Activated CD4-positive, CD25-positive, alpha-beta regulatory T cell (primary cell): ENCODE measurements around the gene LILRB3.
"Not testable (repeated sequence)": the region's sequence is repeated elsewhere in the genome, so short reads cannot be mapped to it uniquely, and the experiment has no call there.

Source experiments
- DNase-seq, 4 experiments: peaks; one replicate each; lab custom pipeline; 2025; lab: John Stamatoyannopoulos, UW

LILRB3 gene

DNA sequence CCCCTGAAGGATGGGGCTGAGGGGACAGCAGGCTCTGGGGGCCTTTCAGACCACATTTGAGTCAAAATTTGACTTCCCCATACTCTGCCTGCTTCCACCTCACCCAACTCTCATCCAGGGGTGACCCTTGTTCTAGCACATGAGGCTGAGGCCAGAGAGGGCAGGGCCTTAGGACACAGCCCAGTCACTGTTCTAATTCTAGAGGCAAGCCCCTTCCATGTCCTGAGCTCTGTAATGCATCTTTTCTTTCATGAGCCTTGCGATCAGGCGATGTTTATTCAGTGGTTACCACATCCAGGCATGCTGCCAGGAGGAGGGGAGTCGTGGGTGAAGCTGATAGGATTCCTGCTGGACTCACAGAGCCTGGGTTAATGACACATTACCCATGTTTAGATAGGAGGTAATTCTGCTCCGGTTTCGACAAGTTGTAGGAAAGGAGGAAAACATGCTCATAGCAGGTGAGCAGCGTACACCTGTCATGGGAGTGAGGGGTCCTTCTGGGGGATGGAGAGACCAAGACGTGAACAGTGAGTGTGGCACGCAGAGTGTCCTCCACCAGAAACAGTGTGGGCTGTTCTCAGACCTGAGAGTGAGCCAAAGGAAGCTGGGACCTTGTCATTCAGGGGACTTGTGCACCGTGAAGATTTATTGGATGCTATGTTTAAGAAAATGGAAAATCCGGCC is 12.9 kb downstream of the LILRB3 start:
- no peak for DNase-seq

DNA sequence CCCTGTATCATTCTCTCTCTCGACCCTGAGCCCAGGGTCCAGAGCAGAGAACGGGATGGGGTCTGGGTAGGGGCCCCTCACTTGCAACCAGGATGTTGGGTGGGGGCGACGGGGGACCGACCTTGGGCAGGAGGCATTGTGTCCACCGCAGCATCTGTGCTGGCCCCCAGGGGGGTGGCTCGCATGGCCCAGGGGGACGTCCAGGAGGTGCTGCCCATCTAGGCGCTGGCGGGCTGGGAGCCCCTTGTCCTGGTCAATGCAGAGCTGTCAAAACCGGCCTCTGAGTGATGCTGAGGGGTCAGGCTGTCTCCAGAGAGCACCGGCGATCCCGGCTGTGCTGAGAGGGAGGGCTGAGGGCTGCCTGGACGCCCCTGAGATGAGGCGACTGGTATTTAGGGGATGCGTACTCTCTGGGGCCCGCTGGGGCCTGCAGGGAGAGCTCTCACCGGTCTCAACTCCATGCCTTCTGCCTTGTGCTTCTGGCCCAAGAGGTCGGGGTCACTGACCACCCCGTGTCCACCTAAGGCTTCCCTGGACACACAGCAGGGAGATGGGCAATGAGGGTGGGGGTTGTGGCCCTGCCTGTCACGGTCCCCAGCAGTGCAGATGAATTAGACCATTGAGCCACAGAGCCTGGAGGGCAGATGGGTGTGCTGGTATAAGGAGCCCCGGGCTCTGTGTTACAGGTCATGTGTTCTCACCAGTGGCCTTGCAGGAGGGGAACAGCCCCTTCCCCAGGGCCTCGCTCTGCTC is 13.6 kb downstream of the LILRB3 start:
- DNase-seq = no peak

DNA sequence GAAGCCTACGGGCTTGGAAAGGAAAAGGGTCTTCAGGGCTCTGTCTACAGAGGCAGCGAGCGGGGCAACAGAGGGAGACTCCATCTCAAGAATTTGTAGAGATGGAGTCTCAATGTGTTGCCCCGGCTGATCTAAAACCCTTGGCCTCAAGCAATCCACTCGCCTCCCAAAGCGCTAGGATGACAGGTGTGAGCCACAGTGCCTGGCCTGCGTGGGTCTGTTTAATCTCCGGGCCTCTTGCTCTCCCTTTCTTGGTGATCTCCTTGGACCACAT is 14.1 kb downstream of the LILRB3 start:
- no peak for DNase-seq

DNA sequence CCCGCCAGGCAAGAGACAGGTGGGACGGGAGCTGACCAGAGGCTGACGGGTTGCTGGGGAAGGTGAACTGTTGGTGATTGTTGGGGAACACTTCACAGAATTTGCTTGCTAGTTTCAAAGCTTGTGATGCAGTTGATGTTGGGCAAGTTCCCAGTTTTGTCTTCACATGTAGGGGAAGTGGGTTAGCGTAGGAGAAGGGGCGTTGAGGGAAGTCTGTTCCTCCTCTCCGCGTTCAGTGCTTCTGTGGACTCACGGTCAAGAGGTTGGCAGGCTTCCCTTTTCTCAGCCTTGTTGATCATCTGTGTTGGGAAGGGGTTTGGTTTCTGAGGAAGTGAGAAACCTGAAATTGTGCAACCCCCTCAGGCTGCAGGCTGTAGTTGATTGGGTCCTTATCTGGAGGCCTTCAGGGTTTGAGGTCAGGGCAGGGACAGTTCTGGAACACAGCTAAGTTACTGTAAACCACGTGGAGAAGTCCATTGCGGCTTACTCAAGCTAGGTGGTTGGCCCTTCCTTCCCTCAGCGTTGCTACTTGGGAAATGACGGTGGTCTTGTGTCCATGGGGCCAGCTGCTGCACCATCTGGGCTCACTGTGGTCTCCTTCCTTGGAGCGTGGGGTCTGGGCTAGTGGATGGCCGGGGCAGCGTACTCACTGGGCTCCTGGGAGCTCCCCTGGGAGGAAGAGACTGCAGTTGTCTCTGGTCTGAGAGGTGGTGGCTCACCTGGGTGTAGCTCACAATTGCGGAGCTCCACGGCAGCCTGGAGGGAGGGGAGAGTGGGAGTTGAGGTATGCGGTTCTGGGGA is 14.6 kb downstream of the LILRB3 start:
- DNase-seq = no peak

DNA sequence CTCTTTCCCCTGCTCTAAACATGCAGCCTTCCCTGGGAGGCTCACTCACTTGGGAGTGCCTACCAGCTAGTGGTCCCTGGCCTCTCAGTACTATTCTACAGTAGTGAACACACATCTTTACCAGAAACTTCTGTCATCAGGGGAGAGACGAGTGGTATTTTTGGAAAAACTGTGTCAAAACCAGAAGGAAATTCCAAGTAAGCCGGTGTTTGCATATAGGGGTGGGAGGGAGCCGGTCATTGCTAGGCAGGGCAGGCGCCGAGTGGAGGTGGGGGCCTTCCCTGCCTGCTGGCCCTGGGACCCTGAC is 15.2 kb downstream of the LILRB3 start:
- no peak for DNase-seq

DNA sequence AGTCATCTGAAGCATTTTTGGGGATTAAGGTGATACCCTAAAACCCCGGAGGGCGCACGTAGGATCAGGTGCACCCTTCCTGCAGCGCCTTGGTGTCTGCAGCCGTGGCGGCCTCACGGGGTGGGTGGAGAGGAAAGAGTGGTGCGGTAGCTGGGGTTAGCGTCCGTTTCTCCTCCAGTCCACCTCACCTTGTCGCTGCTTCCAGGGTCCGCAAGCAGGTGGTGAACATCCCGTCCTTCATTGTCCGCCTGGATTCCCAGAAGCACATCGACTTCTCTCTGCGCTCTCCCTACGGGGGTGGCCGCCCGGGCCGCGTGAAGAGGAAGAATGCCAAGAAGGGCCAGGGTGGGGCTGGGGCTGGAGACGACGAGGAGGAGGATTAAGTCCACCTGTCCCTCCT is 15.6 kb downstream of the LILRB3 start:
- DNase-seq = not testable (repeated sequence)

DNA sequence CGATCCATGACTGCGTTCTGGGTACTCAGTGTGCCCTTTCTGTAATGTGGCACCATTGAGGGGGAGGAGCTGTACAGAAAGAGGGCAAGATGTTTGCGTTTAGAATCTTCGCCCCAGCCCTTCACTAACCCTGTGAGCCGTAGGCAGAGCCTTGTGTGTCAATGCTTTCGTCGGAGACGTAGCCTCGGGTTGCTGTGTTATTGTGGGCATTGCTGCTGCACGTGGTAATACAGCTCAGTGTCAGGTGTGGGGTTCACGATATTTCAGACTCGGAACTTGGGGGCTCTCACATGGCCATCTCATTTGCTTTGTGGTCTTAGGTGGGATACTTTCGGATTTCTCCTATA is 16.0 kb downstream of the LILRB3 start:
- no peak for DNase-seq

DNA sequence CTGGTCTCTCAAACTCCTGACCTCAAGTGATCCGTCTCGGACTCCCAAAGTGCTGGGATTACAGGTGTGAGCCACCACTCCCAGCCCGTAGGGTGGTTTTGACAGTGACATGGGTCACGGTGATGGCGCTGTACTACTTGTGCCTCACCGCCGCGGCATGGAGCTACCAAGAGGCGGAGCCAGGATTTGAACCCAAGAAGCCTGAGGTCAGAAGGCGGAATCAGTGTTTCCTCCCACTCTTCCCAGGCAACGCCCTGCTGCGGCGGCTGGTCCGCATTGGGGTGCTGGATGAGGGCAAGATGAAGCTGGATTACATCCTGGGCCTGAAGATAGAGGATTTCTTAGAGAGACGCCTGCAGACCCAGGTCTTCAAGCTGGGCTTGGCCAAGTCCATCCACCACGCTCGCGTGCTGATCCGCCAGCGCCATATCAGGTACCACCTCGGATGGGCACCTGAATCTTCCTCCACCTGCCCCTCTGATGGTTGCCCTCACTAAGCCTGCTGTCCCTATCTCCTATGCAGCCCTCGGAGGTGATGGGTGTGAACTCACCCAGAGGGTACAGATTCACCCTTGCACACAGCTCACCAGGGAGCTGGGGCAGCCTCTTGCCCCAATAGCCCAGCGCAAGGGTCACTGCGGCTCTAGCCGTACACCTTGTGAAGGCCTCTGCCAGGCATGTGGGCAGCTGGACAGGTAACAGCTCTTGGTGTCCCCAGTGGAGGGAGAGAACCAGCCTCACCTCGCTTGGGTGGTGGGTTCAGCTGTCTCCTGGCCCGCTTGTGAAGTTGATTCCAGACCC is 16.6 kb downstream of the LILRB3 start:
- DNase-seq = no peak

DNA sequence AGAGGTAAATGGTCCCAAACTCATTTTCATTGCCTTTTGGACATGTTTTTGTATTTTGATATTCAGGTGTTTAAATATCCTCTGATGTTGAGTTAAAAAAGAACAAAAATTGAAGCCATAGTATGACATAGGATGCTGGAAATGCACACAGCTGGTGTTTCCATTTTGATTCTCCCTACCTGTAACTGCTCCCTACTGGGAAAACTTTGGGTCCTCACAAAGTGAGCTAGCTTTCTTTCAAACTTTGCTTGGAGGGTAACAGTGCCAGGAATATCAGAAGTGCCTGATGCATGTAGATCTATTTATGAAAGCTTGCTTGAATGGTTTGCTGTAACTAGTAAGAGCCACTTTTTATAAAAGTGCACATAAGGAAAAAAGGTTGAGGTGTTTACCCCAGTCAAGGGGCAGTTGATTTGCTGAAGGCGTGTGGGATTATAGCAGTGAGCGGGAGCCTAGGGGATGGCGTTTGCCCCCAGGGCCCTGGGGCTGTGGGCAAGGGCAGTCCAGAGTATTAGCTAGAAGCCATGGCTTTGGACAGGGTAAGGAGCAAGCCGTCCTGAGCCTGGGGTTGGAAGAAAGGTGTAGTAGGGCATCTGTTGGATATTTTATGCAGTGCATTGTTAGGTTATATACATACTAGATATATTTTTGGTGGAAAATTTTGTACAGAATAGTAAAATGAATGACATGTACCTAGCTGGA is 17.9 kb downstream of the LILRB3 start:
- no peak for DNase-seq

DNA sequence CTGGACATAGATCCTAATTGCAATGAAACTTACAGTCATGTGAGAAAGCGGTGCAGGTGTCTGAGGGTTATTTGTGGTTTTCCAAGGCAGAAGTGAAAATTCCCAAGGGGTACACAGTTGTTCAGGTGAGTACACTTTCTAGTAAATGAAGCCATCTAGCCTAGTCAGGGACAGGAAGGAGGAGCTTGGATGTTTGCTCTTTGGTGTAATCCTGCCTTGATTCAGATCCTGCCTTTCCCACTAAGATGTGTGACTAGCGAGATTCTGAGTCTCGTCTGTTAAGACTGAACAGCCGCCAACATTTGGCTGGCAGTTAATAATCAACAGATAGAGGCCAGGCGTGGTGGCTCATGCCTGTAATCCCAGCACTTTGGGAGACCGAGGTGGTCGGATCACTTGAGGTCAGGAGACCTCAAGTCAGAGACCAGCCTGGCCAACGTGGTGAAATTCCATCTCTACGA is 19.6 kb downstream of the LILRB3 start:
- no peak for DNase-seq

DNA sequence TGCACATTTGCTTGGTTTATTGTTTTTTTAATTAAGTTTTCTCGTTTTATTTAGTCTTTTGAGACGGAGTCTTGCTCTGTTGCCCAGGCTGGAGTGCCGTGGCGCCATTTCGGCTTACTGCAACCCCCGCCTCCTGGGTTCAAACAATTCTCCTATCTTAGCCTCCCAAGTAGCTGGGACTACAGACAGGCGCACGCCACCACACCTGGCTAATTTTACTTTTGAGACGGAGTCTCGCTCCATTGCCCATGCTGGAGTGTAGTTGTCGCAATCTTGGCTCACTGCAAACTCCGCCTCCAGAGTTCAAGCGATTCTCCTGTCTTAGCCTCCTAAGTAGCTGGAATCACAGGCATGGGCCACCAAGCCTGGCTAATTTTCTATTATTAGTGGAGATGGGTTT is 20.8 kb downstream of the LILRB3 start:
- DNase-seq = no peak

DNA sequence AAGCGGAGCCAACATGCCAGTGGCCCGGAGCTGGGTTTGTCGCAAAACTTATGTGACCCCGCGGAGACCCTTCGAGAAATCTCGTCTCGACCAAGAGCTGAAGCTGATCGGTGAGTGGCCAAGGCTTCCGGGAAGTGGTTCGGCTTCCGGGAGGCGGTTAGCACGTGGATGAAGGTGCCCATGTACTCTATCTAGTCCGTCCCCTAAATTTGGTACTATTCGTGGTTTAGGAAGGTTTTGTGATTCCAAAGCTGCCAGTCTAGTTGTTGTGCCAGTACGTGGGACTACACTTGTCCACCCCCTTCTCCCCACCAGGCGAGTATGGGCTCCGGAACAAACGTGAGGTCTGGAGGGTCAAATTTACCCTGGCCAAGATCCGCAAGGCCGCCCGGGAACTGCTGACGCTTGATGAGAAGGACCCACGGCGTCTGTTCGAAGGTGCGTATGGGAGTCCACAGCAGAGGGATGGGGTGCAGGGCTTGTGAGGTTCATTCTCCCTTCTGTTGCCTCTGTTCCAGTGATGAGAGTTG is 21.6 kb downstream of the LILRB3 start:
- no peak for DNase-seq

DNA sequence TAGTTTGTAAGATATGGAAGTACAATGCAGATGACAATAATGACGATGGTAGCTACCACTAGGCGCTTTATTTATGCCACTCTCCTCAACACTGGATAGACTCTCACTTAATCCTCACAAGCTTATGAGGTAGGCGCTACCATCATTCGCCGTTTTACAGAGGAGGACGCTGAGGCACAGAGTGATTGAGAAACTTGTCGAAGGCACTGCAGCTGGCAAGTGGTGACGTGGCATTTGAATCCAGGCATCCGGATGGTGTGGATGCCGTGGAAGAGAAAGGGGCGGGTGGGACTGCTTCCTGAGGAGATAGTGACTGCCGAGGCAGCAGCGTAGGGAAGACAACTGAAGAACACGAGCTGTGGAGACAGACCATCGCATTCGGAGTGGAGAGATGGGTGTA is 23.4 kb downstream of the LILRB3 start:
- DNase-seq = no peak

DNA sequence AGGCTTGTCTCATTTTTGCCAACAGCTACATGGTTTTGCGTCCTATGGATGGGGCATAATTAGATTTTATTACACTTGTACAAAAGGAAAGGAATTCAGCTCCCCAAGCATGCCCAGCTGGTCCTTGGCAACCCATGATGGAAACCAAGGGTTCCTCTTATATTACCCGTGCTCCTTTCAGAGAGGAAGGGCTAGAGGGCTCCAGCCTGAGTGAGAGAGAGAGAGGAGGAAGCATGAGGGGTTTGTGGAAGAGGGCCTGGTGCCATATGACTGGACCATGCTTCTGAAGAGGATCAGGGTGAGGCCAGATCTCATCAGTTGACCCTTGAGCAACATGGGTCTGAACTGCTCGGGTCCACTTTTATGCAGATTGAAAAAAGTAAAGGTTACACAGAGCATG is 25.7 kb downstream of the LILRB3 start:
- no peak for DNase-seq

DNA sequence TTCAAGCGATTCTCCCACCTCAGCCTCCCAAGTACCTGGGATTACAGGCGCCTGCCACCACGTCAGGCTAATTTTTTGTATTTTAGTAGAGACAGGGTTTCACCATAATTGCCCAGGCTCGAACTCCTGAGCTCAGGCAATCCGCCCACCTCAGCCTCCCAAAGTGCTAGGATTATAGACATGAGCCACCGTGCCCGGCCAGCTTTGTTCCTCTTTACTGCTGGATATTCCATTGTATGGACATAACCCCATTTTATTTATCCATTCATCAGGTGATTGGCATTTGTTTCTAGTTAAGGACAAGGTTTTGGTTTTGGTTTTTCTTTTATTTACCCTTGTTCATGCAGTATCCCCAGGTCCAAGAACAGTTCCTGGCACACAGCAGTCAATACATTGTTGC is 26.3 kb downstream of the LILRB3 start:
- no peak for DNase-seq

DNA sequence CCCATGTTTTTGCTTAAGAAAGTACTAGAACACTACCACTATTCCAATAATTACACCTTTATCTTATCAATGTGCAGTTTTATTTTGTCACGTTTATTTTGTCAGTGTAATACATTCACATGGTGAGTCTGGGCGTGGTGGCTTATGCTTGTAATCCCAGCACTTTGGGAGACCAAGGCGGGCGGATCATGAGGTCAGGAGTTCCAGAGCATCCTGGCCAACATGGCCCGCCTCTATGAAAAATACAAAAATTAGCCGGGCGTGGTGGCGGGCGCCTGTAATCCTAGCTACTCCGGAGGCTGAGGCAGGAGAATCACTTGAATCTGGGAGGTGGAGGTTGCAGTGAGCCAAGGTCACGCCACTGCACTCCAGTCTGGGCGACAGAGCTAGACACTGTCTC is 28.3 kb downstream of the LILRB3 start:
- DNase-seq = not testable (repeated sequence)

DNA sequence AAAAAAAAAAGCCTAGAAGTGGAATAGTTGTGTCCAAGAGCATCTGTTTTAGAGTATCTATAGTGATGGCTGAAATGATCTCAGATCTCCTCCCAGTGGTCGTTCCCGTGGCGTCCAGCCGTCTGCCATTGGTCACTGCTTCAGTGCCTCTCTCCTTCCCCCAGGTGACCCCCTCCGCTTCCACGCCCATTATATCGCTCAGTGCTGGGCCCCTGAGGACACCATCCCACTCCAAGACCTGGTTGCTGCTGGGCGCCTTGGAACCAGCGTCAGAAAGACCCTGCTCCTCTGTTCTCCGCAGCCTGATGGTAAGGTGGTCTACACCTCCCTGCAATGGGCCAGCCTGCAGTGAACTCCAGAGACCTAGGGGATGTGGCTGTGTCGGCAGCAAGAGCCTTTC is 29.8 kb downstream of the LILRB3 start:
- no peak for DNase-seq

DNA sequence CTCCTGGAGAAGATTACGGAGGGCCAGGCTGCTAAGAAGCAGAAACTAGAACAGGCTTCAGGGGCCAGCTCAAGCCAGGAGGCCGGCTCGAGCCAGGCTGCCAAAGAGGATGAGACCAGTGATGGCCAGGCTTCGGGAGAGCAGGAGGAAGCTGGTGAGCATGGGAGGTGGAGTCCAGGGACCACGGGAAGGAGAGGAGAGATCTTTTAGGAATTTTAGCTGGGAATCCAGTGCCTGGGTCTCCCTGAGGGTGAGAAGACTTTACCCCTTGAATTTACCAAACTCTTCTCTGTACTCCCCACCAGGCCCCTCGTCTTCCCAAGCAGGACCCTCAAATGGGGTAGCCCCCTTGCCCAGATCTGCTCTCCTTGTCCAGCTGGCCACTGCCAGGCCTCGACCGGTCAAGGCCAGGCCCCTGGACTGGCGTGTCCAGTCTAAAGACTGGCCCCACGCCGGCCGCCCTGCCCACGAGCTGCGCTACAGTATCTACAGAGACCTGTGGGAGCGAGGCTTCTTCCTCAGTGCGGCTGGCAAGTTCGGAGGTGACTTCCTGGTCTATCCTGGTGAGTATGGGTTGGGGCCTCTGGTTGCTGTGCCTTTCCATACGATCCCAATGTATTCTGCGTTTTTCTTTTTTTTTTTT is 30.9 kb downstream of the LILRB3 start:
- no peak for DNase-seq

DNA sequence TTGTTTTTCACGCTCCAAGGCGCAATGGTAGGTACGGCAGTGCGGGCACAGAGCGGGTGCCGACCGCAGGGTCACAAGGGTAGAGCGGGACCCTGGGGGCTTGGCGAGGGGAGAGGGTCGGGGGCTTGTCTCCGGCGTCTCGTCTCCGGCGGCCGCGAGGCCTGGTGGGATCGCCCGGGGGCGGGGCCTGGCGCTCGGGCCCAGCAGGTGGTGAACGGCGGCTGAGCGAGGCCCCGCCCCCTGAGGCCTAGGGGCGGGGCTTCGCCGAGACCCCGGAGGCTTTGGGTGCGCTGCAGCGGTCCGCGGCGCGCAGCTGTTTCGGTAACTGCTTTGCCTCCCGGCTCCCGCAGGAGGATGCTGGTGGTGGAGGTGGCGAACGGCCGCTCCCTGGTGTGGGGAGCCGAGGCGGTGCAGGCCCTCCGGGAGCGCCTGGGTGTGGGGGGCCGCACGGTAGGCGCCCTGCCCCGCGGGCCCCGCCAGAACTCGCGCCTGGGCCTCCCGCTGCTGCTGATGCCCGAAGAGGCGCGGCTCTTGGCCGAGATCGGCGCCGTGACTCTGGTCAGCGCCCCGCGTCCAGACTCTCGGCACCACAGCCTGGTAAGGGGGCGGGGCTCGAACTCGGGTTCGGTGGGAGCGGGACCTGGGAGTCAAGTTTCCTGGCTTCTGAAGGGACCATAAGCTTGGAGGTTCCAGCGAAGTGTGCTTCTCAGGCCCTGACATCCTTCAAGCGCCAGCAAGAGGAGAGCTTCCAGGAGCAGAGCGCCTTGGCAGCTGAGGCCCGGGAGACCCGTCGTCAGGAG is 31.6 kb downstream of the LILRB3 start, which contains the start of gene TSEN34:
Gene TSEN34, plus strand, starts transcription at position 298 of the 800 bp plus-strand sequence. Its CDS starts 57 bp downstream, at position 355.
- peak; percentile 87 to 92 (median 89) for DNase-seq

DNA sequence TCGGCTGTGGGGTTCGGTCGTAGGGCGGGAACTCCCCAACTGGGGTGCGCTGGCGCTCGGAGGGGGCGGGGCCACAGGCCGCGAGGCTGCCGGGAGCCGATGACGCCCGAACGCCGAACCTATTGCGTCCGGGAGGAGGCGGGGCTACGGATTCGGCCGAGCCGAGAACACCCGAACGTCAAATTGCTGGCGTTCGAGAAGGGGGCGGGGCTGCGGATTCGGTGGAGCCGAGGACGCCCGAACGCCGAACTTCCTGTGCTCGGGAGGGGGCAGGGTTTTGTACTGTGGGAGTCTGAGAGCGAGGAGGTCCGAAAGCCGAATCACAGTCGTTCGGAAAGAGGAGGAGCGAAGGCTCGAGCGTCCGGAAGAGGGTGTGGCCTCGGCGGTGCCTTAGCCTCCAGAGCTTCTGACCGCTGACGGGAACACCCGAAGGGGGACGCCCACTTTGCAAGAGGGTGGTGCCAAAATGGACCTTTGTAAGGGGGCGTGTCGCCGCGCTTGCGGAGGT is 32.2 kb downstream of the LILRB3 start:
- DNase-seq = peak; percentile 99 to 100 (median 99)
